B cell (primary cell): Measurements from ENCODE around the gene KRTAP10-7. TPM values are rescaled to one million over a fixed set of nuclear protein-coding genes. Genes with fewer than 3 reads are reported as not detected.

Source experiments
- ATAC-seq: fragments of 200-7000 bp; cut with Tn5 transposase; one replicate; pipeline ENCODE4 v1.10.0; 2021; ENCODE audit warnings: low read depth, mild to moderate bottlenecking, moderate number of reproducible peaks, moderate library complexity
- CTCF ChIA-PET: fragments of 350-600 bp; sonication (Branson Sonifier 250); formaldehyde crosslinking; loops from one replicate; lab custom pipeline; 2021; ENCODE audit warnings: antibody characterized with exemption, inconsistent platforms; lab: Charles Lee
- POLR2A ChIA-PET: fragments of 350-600 bp; sonication (Branson Sonifier 250); formaldehyde crosslinking; loops from one replicate; lab custom pipeline; 2021; ENCODE audit warnings: antibody characterized with exemption; lab: Charles Lee
- DNase-seq: peaks from one replicate; pipeline ENCODE4 v3.0.0; 2013
- H2AFZ ChIP-seq: 2 replicates; pipeline ENCODE4 v1.6.1; 2012; ENCODE audit warnings: mild to moderate bottlenecking, low read depth, low read length; ENCODE audit not compliant: insufficient read depth, poor library complexity, severe bottlenecking
- H3K27ac ChIP-seq, 2 donors: 1 replicate in 1 of 2; 2 replicates in 1 of 2; pipeline ENCODE4 v1.5.1; 2012 to 2013; ENCODE audit warnings: low read length in 2 of 2, mild to moderate bottlenecking in 2 of 2, moderate library complexity in 1 of 2
- H3K27me3 ChIP-seq, 4 experiments: fragments of 200-600 bp in 1 of 4; sonication (generic) in 1 of 4; replicated peaks in 1 of 4; 1 replicate in 2 of 4; 2 replicates in 2 of 4; pipeline versions ENCODE4 v1.6.1 to v1.7.0; 2013 to 2016; ENCODE audit warnings: low read length in 3 of 4, mild to moderate bottlenecking in 2 of 4, mixed read lengths in 1 of 4, moderate library complexity in 1 of 4; ENCODE audit not compliant: insufficient read depth in 4 of 4, control insufficient read depth in 3 of 4; ENCODE audit errors: control extremely low read depth in 1 of 4
- H3K36me3 ChIP-seq, 2 experiments: replicated peaks in 1 of 2; 1 replicate in 1 of 2; 2 replicates in 1 of 2; pipeline versions ENCODE4 v1.6.1 to v1.7.1; 2013; ENCODE audit warnings: low read length in 1 of 2; ENCODE audit not compliant: insufficient read depth in 2 of 2, control insufficient read depth in 1 of 2; ENCODE audit errors: control extremely low read depth in 1 of 2, extremely low read depth in 1 of 2
- H3K4me1 ChIP-seq, 2 donors: fragments of 200-600 bp in 1 of 2; sonication (generic) in 1 of 2; 1 replicate in 1 of 2; 2 replicates in 1 of 2; pipeline versions ENCODE4 v1.5.1 to v1.6.1; 2013 to 2017; ENCODE audit warnings: low read length in 2 of 2; ENCODE audit not compliant: control insufficient read depth in 2 of 2, insufficient read depth in 2 of 2
- H3K4me2 ChIP-seq: replicated peaks from 2 replicates; pipeline ENCODE3; 2012; ENCODE audit warnings: mild to moderate bottlenecking, low read depth, low read length; ENCODE audit not compliant: poor library complexity, severe bottlenecking
- H3K4me3 ChIP-seq, 5 experiments: fragments of 200-600 bp in 1 of 5; sonication (generic) in 1 of 5; 1 replicate in 3 of 5; 2 replicates in 2 of 5; pipeline versions ENCODE4 v1.5.1 to v1.7.0; 2011 to 2016; ENCODE audit warnings: low read length in 4 of 5, mild to moderate bottlenecking in 4 of 5, low read depth in 2 of 5, control low read depth in 1 of 5, moderate library complexity in 1 of 5; ENCODE audit not compliant: insufficient read depth in 1 of 5; ENCODE audit errors: control extremely low read depth in 1 of 5, extremely low read depth in 1 of 5
- H3K79me2 ChIP-seq: fragments of 200-600 bp; sonication (generic); one replicate; pipeline ENCODE4 v1.6.0; 2016; ENCODE audit warnings: low read length; ENCODE audit not compliant: control insufficient read depth, insufficient read depth
- H3K9ac ChIP-seq: fragments of 200-600 bp; sonication (generic); 2 replicates; pipeline ENCODE4 v1.6.1; 2017; ENCODE audit warnings: mild to moderate bottlenecking, low read length, moderate library complexity
- H3K9me3 ChIP-seq, 3 donors: one replicate each; pipeline versions ENCODE4 v1.6.1 to v1.7.1; 2013; ENCODE audit warnings: low read length in 2 of 3; ENCODE audit not compliant: control insufficient read depth in 2 of 3, insufficient read depth in 1 of 3; ENCODE audit errors: control extremely low read depth in 1 of 3
- H4K20me1 ChIP-seq: 2 replicates; pipeline ENCODE4 v1.6.0; 2012; ENCODE audit warnings: mild to moderate bottlenecking, low read length; ENCODE audit not compliant: insufficient read depth, control insufficient read depth, poor library complexity, severe bottlenecking
- H3K27ac Mint-ChIP-seq: one replicate; pipeline ENCODE4 v1.8.0; 2021; ENCODE audit warnings: mixed read lengths
- H3K27me3 Mint-ChIP-seq: one replicate; pipeline ENCODE4 v1.8.0; 2021; ENCODE audit warnings: mixed read lengths
- H3K4me1 Mint-ChIP-seq: one replicate; pipeline ENCODE4 v1.8.0; 2021; ENCODE audit warnings: mixed read lengths
- H3K4me3 Mint-ChIP-seq: one replicate; pipeline ENCODE4 v1.8.0; 2021; ENCODE audit warnings: mixed read lengths
- H3K9me3 Mint-ChIP-seq: one replicate; pipeline ENCODE4 v1.8.0; 2022; ENCODE audit warnings: mixed read lengths; ENCODE audit not compliant: insufficient read depth
- CTCF ChIP-seq: fragments of 200-600 bp; IDR thresholded peaks from one replicate; pipeline ENCODE4 v1.8.0; 2022; ENCODE audit warnings: antibody characterized with exemption, mild to moderate bottlenecking
- EZH2 ChIP-seq: IDR thresholded peaks from 2 replicates; pipeline ENCODE4 v1.6.1; 2012; ENCODE audit warnings: borderline replicate concordance, low read depth, mild to moderate bottlenecking, moderate library complexity, low read length; ENCODE audit not compliant: insufficient read depth, poor library complexity, severe bottlenecking
- WGBS: methylation state at CpG from one replicate; pipeline ENCODE4 v1.1.5; 2013; ENCODE audit warnings: missing lambda C conversion rate; ENCODE audit not compliant: insufficient coverage; 5-methylcytosine and 5-hydroxymethylcytosine counted together
- intact Hi-C: fragments of 100-400 bp; cut with micrococcal nuclease; formaldehyde crosslinking; loops from one replicate; pipeline ENCODE4 v1.10.0; 2022
- polyA plus RNA-seq: library from polyadenylated mRNA; depleted of rRNA; stranded (reverse); fragments of >200 nt; gene quantifications from 2 replicates; pipeline ENCODE4 v1.2.3, GENCODE V29; 2012
- total RNA-seq, 2 donors: library from RNA; stranded (reverse); fragments of 120-200 nt in 1 of 2; gene quantifications; 1 replicate in 1 of 2; 2 replicates in 1 of 2; pipeline versions ENCODE4 v1.2.3 to v1.2.4, GENCODE V29; 2013 to 2022

The KRTAP10-7 gene
- total and polyA plus RNA-seq, 2 donors (not counting 1 experiment from before 2014, with no cell fraction given), result not detected

GRCh38 chr21:44647222-44647552 is 46.8 kb downstream of the KRTAP10-7 start:
- TF ChIP-seq EZH2, result no peak
- TF ChIP-seq CTCF, result no peak
- intact Hi-C loops, result no loop called here
- H3K4me3 ChIP-seq, result no peak overlapping the region
- peaks cover 0 to 2% (median 0%) of the 10 kb centered on the region in 4 experiments for H3K27me3 ChIP-seq
- Mint-ChIP-seq H3K27ac (no peak overlapping the region), H3K9me3 (peaks cover 7% of the 10 kb centered on the region), H3K27me3 (peaks cover 3% of the 10 kb centered on the region), H3K4me1 (no peaks in the 10 kb centered on the region), H3K4me3 (no peak overlapping the region)
- H3K79me2 ChIP-seq, result no peaks in the 10 kb centered on the region
- no peaks in the 10 kb centered on the region for H4K20me1 ChIP-seq
- H3K27ac ChIP-seq, result no peak overlapping the region
- WGBS, result 79% methylated on average over 8 of the region's 8 CpGs
- H2AFZ ChIP-seq, result no peak overlapping the region
- H3K4me2 ChIP-seq, result no peak overlapping the region
- no peaks in the 10 kb centered on the region for H3K4me1 ChIP-seq
- DNase-seq, result no peak
- ChIA-PET CTCF (no interaction called here), POLR2A (no interaction called here)
- no peak overlapping the region for H3K9ac ChIP-seq
- H3K9me3 ChIP-seq, result peaks cover 0 to 12% (median 4%) of the 10 kb centered on the region in 3 donors
- no peak for ATAC-seq
- no peaks in the 10 kb centered on the region for H3K36me3 ChIP-seq

- Mint-ChIP-seq H3K27ac (no peak overlapping the region), H3K27me3 (peaks cover 7% of the 10 kb centered on the region), H3K9me3 (peaks cover 7% of the 10 kb centered on the region), H3K4me3 (no peak overlapping the region), H3K4me1 (no peaks in the 10 kb centered on the region)
- H3K4me2 ChIP-seq, result no peak overlapping the region
- peaks cover 0 to 2% (median 0%) of the 10 kb centered on the region in 4 experiments for H3K27me3 ChIP-seq
- WGBS, result 87% methylated on average over 32 of the region's 33 CpGs
- intact Hi-C loops, result no loop called here
- H3K79me2 ChIP-seq, result no peaks in the 10 kb centered on the region
- H3K27ac ChIP-seq, result no peak overlapping the region
- ChIA-PET POLR2A (no interaction called here), CTCF (no interaction called here)
- no peak overlapping the region for H3K4me3 ChIP-seq
- DNase-seq (no peak), ATAC-seq (no peak)
- peaks cover 0 to 10% (median 4%) of the 10 kb centered on the region in 3 donors for H3K9me3 ChIP-seq
- H3K9ac ChIP-seq, result no peak overlapping the region
- H2AFZ ChIP-seq, result no peak overlapping the region
- no peaks in the 10 kb centered on the region for H3K36me3 ChIP-seq
- no peaks in the 10 kb centered on the region for H4K20me1 ChIP-seq
- no peak for TF ChIP-seq EZH2
- TF ChIP-seq CTCF, result no peak
- no peaks in the 10 kb centered on the region for H3K4me1 ChIP-seq
These were observed 48.3 kb downstream of the KRTAP10-7 start for GRCh38 chr21:44648557-44649311.
